GM10266 (cell line): ENCODE measurements around the gene SMARCC1.

Experiments
- DNase-seq: peaks from one replicate; pipeline ENCODE4 v3.0.0; 2012; ENCODE audit errors: extremely low spot score
- CTCF ChIP-seq: IDR thresholded peaks from 2 replicates; pipeline ENCODE4 v1.5.1; 2012; ENCODE audit warnings: mild to moderate bottlenecking, low read depth; ENCODE audit not compliant: control insufficient read depth, insufficient read depth; ENCODE audit errors: missing control alignments

Gene SMARCC1

GRCh38 chr3:47542471-47543173 lies 239.1 kb downstream of the SMARCC1 start:
- DNase-seq, result no peak
- no peak for TF ChIP-seq CTCF

- no peak for DNase-seq
- TF ChIP-seq CTCF, result no peak
Observed at GRCh38 chr3:47541583-47542108, 240.0 kb downstream of the SMARCC1 start.

GRCh38 chr3:47540281-47540680 lies 241.4 kb downstream of the SMARCC1 start:
- TF ChIP-seq CTCF, result no peak

GRCh38 chr3:47536967-47537366 lies 244.7 kb downstream of the SMARCC1 start:
- no peak for DNase-seq
- TF ChIP-seq CTCF, result no peak

More at GRCh38 chr3:47540281-47540680, 241.4 kb downstream of the SMARCC1 start:
- DNase-seq, result no peak

- no peak for DNase-seq
- no peak for TF ChIP-seq CTCF
Observed at GRCh38 chr3:47536221-47536891, 245.3 kb downstream of the SMARCC1 start.
